GM21529 (cell line): ENCODE results near the gene SLC6A15.

Source experiments
- ATAC-seq: cut with Tn5 transposase; IDR thresholded peaks from one replicate; pipeline ENCODE4 v1.9.1; 2021; ENCODE audit not compliant: unreplicated experiment

Gene SLC6A15

DNA sequence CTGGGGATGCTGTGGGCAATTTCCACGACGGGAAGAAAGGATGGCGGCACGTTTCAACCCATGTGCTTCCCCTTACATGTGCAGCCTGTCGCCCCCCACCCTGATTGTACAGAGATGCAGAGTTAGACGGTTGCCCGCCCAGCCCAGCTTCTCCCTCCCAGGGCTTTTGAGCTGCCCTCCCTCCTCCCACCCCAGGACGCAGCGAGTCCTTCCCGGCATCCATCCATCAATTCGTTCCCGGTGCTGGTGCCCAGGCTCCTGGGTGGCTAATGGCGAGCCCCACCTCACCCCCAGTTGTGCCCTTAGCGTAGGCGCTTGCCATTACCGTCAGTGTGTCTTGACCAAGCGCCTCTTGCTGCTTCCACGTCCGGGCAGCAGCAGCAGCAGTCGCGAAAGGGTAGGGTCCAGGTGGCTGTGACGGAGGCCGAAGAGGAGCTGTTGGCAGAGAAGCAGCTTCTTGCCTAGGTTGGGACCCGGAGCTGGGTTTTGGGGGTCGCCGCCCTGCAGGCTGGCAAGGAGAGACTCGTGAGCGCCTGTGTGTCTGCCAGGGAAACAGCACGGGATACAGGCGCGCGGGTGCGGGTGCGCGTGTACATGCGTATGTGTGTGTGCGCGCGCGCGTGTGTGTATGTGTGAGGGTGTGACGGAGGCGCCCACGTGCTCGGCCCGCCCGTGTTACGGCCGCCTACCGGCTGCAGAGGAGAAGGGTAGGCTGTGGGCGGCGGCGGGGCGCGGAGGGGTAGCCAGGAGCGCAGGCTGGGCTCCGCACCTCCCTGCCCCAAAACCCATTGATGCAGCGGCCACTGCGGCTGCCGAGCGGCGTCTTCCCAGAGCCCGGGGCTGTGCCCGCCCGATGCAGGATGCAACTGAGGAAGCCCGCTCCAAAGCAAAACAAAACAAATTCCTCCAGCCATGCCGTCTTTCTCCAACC is at the start of gene SLC6A15:
Gene SLC6A15 (minus strand): TSS at position 602 of the 931 bp plus-strand sequence. CDS start 20,679 bp downstream, outside the sequence.
- no peak for ATAC-seq

DNA sequence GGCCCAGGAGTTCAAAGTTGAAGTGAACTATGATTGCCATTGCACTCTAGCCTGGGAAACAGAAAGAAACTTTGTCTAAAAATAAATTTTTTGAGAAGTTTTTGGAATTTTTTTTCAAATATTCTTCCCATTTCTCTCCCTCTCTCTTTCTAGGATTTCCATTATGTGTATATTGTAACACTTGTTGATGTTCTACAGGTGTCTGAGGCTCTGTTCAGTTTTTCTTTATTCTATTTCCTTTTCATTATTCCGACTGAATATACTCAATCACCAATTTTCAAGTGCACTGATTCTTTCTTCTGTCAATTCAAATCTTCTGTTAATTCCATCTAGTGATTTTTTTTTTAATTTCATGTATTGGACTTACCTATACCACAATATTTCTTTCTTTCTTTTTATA is 48.3 kb upstream of the SLC6A15 start:
- no peak for ATAC-seq

DNA sequence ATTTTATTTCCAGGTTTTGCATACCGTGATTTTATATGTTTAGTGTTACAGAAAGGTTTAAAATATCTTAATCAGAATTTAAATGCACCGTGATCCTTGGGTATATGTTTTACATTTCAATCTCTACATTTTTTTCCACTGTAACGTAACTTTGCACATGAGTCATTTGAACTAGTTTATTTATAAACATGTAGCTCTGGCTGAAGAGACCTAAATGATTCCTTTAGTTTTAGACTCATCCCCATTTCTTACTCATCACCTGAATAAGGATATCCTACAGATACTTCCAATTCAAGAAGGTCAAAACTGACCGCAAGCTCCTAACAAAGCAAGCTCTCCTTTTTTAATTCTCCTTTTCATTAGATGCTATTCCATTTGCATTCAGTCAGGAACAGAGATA is 42.7 kb upstream of the SLC6A15 start:
- ATAC-seq = no peak

DNA sequence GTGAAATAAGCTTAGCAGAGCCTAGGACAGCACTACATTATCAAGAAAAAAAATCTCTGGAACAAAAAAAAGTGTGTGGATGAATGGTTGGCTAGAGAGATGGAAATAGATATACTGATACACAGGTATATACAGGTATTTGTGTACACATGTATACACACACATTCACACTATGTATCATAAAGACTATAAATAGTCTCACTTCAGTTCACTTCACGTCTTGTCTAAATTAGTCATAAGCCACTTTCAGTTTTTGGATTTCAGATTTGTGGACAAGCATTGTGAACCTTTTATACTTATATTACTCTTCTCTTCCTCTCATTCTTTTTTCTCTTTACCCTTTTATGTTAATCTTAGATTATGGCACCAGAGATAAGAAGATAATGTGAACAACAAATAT is 41.8 kb upstream of the SLC6A15 start:
- ATAC-seq = no peak

DNA sequence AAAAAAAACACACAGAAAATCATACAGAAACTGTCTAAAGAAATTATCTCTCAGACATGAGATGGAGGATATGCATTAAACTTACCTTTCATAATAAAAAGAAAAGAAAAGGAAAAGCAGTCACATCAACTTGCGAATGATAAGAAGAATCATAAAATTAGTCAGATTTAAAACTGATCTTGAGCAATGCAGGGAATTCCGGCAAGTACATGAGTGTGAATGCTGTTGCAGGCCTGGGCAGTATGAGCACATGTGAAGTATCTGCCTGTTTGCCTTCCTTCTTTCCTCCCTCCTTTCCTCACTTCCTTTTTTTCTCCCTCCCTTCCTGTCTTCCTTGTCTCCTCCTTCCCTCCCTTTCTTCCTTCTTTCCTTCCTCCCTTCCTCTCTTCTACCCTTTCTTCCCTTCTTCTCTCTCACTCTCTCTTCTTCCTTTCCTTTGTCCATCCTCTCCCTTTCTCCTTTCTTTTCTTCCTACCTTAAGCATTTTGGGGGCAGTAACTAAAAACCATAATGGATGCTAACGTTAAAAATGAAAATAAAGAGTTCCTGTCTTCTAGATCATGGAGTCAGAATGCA is 38.5 kb upstream of the SLC6A15 start:
- no peak for ATAC-seq

DNA sequence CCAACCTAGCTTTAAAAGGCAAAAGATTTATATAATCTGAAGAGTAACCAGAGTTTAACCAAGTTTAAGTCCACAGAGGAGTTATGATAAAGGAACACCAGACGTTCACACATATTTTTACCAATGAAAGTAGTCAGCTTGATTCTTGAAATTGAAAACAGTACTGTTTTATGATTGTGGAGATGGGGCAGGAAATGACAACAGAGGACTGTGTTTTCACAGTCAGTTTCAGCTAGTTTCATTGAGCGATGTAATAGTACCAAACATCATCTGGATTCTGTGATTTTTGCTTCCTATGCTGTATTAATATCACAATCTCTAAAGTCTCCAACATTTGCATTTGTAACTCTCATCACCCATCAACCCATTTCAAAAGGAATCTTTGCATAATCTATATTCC is 34.2 kb upstream of the SLC6A15 start:
- ATAC-seq = no peak

DNA sequence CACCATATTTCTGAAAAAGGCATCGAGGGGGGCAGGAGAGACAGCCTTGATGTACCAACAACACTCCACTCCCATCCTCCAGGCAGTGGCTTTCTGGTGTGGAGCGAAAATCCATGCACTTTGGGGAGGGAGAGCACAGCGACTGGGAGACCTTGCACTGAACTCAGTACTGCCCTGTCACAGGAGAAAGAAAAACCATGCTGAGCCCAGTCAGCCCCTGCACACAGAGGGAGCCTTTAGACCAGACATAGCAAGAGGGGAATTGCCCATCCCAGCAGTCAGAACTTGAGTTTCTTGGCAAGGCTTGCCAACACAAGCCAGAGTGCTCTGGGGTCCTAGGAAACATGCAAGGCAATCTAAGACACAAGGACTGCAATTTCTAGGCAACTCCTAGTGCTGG is 24.8 kb upstream of the SLC6A15 start:
- ATAC-seq = no peak

DNA sequence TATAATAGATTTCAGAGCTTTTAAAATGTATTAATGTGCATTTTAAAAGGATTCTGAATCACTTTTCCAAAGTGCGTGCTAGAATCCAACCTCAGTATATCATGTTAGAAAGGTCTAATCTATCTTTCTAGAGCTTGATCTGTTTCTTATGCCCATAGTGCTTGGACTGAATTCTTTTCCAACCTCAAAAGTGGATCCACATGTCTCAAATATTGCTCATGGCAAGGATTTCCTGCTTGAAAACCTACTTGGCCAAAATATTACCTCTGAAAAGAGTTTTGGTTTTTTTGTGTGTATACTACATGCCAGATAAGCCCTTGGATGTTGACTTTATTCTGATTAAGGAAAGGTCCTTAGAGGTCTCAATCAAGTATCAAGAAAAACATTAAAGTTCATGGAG is 16.9 kb upstream of the SLC6A15 start:
- no peak for ATAC-seq

DNA sequence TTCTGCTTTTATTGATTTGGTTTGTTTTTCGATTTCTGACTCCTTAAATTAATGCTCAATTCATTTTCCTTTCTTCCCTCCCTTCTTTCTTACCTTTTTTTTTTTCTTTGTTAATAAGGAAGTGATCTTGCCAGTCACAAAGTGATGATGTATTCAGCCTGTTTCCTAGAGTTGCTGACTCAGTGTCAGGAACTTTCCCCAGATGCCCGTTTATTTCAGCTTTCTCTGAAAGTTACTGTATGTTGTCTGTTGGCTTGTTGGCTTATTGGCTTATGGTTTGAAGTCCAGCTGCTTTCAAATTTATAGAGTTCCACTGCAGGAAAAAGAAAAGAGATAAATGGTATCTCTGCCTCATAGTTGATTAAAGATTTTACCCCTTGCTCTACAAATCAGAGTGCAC is 12.4 kb upstream of the SLC6A15 start:
- ATAC-seq = no peak

DNA sequence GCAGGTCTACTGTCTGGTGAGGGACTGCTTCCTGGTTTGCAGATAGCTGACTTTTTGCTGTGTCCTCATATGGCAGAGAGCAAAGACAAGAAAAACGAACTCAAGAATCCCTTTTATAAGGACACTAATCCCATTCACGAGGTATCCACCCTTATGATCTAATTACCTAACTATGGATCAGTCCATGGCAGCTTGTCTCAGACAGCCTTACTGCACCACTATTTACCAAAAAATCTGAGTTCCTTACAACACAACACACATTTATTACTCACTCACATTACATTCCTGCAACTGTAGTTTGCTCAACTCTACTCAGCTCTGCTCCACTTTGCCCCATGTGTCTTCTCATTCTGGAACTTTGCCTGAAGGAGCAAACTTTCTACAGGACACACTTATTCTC is 10.1 kb upstream of the SLC6A15 start:
- no peak for ATAC-seq

DNA sequence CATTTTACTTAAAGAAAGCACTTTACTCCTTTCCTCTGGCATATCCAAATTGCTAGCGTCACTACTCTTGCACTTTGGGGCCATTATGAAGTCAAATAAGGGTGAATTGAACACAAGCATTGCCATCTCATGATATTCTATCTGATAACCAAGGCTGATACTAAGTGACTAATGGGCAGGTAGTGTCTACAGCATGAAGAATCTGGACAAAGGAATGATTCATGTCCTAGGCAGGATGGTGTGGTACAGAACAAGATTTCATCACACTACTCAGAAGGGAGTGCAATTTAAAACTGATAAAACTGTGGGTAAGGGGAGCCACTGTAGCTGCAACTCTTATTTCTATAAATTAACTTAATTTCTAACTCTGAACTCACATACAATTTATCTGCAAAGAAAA is 7.7 kb upstream of the SLC6A15 start:
- no peak for ATAC-seq

DNA sequence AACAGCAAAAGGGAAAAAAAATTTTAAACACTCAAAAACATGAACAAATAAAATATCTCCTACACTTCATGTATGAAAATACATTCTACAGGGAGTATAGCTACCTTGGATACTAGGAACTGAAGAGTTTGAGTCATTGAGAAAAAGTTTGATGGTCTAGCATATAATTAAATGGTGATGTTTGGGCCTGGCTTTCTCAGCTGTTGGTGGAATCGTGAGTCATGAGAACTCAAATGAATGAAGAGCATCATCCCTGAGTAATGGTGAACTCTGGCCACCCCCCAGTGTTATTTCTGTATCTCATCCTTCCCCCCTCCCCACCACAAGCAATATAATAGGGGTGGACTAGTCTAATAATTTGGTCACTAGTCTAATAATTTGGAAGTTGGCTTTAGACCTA is 6.7 kb upstream of the SLC6A15 start:
- no peak for ATAC-seq

DNA sequence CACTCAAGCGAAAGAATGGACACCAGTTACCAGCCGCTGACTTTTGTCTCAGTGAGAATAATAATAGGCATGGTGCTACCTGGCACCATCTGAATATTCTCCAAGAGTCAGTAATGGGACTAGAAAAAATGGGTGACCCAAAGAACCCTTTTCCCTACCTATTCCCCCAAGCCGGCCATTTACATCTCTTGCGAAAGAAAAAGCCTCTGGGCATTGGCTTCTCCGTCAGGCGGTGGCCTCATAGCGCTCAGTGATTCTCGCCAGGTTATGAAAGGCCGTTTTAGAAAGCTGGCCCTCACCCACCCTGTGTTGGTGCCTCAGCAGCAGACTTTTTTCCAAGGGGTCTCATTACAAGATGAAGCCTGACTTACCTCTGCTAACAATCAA is 523 bp upstream of the SLC6A15 start:
- no peak for ATAC-seq

DNA sequence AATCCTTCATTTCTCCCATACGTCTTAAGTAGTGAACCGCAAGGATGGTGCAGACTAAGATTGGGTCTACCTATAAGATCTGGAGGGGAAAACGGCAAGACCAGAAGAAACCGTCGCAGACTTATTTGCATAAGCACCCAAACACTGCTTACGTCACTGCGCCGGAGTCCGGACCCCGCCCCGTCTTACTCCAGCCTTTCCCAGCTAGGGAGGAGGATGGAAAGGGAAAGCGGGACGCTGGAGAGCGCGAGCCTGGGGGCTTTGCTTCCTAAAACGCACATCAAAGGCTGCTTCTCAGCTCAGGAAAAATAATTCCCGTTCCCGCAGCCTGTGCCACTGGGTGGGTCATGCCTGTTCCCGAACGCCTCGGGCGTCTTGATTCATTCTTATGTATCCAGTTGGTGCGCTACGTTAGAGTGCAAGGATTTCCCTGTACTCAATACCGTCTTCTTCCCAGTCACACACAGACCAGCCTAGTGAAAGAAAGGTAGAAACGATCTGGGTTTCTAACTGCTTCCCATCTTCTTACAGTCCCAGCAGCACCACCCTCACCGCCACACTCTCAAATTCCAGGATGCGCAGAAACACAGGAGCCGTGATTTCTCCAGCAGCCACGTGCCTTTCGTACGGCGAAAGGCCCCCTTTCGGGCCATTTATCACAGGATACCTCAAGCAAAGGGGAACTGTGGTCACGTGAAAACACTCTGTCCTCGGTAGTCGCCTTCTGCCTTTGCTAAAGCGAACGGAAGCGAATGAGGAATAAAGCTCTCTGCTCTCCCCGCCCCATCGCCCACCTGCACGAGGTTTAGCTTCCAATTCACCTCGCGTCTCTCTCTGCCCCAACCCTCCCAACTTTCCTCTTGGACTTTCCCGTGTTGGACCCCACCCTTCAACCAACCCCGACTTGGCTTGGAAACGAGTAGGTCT is 1.1 kb downstream of the SLC6A15 start:
- no peak for ATAC-seq

DNA sequence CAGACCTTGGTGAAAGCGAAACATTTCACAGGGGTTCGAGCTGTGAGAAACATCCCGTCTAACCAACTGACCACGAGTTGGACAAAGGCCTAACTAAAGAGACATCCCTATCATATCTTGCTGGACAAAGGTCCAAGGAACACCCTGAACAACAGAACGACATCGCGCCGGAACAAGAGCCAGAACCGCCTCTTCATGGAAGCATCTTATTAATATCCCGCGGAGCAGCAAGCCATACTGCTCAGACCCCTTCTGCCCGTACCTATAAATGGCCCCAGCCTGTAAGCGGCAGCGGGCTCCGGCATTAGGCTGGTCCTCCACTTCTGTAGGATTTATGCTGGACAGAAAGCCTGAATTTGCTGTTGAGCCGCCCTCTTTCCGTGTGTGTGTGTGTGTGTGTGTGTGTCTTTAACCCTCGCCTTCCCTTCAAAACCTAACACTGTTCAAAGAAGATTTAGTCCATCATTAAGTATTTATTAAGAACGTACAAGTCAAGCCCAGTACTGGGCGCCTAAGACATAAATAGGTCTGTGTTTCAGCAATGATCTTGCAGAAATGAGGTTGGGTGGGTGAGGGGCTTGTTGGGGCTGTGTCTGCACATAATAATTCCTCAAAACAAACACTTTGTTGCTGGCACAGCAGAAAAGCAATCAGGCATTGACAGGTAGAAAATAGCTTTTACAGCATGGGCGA is 1.9 kb downstream of the SLC6A15 start:
- no peak for ATAC-seq

DNA sequence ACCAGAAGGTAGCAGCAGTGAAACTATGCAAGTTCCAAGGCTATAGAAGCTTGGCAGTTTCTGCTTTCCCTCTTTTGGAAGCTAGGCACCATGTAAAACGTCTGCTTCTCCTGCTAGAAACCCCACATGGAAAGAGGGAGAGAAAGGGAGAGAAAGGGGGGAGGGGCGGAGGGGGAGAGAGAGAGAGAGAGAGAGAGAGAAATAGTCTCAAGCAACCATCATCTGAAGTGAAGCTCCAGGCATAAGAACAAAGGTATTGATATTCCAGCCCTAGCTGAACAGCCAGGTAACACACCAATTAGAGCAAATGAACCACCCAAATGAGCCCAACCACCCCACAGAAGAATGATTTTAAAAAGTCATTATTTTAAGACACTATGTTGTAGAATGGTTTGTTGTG is 8.5 kb downstream of the SLC6A15 start:
- ATAC-seq = no peak

DNA sequence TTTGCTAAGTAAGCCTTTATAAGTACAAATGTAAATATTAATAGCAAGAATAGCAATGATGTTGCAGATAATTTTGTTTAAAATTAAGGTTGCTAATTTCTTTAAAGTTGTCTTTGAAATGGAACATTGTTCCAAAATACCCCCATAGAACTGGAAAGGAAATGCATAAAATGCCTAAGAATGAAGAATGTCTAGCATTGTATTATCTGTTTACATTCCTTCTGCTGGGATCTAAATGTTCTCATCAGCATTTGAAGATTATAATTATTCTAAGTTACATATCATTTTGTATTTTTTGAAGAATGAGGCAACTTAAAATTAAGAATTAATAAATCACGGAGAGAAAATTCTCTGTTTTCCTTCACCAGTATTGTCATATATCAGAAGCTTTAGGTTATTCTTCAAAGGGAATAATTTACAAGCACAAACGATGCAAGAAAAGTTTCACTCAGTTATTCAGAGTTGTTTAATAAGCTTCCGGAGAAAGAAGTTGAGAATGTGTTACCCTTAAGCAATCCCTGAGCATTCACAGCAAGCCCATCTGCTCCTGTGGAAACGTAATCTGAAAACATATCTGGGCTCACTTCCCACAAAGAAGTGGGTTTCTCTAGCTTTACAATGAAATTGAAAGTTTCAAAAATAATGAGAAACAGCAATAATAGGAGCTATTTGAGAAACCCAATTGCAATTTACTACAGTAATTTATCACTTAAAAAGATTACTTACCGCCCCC is 21.3 kb downstream of the SLC6A15 start:
- ATAC-seq = no peak

DNA sequence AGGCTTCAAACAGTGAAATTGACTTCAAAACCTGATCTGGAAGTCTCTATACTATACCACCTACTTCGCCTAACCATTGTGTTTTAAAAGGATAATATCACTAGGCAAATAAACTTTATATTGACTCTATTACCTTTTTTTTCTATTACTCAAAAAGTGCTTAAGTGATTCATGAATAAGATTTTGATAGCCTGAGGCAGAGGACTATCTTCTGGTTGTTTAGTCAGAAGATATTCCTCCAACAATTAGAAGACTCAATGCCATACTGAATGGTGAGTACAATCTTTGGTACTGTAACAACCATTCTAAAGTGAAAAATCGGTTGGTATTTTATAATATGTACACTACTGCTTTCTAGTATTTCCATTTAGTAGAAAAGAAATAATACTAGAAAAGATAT is 22.8 kb downstream of the SLC6A15 start:
- no peak for ATAC-seq

DNA sequence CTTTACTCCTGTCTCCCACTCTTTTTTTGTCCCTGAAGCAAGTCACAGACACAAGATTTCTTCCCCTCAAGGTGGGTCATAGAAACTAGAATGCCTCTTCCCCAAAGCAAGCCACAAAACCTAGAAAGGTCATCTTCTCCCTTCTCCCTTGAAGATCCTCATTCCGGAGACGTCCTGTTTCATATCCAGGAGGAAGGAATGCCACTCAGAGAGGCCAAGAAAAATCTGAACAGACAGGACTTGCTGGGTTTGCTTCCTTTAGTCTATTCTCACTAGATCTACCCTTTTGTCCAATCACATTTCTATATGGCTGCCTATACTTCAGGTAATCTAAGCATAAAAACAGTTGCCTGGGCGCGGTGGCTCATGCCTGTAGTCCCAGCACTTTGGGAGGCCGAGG is 23.7 kb downstream of the SLC6A15 start:
- no peak for ATAC-seq

DNA sequence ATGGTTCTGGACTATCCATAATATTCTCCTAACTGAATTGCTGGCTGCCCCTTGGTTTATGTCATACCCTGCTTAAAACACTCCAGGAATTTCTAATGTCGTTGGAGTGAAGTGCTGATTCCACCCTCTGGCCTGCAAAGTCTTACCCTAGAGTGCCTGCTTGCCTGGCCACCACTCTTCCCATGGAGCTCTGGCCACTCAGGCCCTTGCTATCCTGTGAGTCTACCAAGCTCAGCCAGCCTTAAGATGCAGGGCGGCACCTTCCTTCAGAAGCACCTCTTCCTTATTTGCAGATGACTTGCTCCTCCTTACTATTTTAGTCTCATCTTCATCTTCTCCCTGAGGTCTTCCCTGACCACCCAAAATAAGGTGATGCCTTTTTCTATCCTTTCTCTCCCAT is 35.3 kb downstream of the SLC6A15 start:
- ATAC-seq = no peak
